C4-2B (cell line): ENCODE data around the gene FOCAD.

Source experiments
- H3K27ac ChIP-seq: fragments of 450-650 bp; 2 replicates; pipeline ENCODE4 v1.5.1; 2017
- ZFX ChIP-seq: fragments of 450-650 bp; IDR thresholded peaks from 2 replicates; pipeline ENCODE4 v1.6.1; 2017
- TF ChIP-seq, protein P1 (sequence below): fragments of 450-650 bp; conservative IDR thresholded peaks from 2 replicates; pipeline ENCODE4 v1.5.1; 2017; ENCODE audit warnings: mild to moderate bottlenecking

The FOCAD gene

GRCh38 chr9:20921362-20921761 is 237.3 kb downstream of the FOCAD start:
- TF ChIP-seq ZFX, result no peak
- TF ChIP-seq, protein P1, sequence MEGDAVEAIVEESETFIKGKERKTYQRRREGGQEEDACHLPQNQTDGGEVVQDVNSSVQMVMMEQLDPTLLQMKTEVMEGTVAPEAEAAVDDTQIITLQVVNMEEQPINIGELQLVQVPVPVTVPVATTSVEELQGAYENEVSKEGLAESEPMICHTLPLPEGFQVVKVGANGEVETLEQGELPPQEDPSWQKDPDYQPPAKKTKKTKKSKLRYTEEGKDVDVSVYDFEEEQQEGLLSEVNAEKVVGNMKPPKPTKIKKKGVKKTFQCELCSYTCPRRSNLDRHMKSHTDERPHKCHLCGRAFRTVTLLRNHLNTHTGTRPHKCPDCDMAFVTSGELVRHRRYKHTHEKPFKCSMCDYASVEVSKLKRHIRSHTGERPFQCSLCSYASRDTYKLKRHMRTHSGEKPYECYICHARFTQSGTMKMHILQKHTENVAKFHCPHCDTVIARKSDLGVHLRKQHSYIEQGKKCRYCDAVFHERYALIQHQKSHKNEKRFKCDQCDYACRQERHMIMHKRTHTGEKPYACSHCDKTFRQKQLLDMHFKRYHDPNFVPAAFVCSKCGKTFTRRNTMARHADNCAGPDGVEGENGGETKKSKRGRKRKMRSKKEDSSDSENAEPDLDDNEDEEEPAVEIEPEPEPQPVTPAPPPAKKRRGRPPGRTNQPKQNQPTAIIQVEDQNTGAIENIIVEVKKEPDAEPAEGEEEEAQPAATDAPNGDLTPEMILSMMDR, result no peak
- no peak overlapping the region for H3K27ac ChIP-seq

DNA sequence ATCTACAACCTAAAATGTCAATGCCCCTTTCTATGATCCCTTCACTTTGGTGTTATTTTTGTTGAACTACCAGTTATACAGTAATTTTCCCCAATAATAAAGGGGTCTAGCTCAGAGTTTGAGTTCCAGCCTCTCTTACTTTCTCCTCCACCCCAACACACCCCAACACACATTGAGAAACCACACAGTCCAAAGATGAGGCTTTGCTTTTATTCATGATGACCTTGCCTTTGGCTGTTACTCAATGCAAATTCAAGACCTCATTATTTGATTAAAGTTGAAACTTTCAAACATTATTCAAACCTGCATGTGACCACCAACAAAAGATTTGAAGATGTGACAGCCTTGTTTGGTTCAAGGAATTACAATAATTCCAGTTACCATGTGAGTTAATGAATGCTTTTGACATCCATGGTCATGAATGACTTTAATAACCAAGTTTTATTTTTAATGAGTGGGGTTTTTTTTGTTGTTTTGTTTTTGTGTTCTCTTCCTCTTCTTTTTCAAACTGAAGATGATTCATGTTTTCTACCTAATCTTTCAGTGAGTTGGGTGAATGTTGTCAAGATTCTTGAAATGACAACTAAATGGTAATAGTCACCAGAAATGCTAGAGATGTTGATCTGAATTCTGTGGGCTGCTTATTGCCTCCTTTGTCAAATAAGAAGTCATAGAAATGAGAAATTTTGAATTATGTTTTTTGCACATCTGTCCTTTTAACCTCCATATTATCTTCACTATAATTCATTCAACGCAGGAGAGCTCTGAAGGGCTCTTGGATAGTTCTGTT is 241.4 kb downstream of the FOCAD start:
- TF ChIP-seq, protein P1, result no peak
- TF ChIP-seq ZFX, result no peak

GRCh38 chr9:20929276-20929675 is 245.2 kb downstream of the FOCAD start:
- no peak overlapping the region for H3K27ac ChIP-seq
- TF ChIP-seq, protein P1, result no peak
- no peak for TF ChIP-seq ZFX

More for the DNA sequence above, 241.4 kb downstream of the FOCAD start:
- H3K27ac ChIP-seq, result no peak overlapping the region

- TF ChIP-seq, protein P1, result no peak
- TF ChIP-seq ZFX, result no peak
- no peak overlapping the region for H3K27ac ChIP-seq
Measured at GRCh38 chr9:20930836-20931235, 246.8 kb downstream of the FOCAD start.

DNA sequence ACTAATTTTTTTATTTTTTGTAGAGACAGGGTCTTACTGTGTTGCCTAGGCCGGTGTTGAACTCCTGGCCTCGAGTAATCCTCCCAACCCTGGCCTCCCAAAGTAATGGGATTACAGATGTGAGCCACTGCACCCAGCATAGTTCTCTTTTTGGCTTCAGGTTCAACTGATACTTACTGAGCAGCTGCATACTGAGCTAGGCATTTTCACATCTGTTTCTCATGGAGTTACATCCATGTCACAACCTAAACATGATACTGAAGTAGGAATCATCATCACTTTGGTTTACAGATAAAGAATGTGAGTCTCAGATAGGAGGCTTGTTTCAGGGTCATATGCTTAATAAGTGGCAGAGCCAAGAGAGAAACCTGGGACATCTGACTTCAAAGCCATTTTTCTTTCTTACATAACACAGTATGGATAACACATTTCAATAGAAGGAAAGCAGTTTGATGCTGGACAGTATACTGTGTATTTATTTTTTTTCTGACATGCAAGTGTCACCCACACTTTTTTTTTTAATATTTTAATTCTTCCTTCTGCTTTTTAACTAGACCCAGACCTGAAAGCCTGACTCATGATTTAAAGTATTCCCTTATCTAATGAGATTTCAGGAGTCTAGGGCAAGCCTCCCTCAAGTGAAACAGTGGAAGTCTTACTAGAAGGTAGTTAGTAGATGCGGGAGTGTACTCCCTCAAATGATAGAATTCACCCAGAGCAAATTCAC is 256.6 kb downstream of the FOCAD start:
- no peak overlapping the region for H3K27ac ChIP-seq

DNA sequence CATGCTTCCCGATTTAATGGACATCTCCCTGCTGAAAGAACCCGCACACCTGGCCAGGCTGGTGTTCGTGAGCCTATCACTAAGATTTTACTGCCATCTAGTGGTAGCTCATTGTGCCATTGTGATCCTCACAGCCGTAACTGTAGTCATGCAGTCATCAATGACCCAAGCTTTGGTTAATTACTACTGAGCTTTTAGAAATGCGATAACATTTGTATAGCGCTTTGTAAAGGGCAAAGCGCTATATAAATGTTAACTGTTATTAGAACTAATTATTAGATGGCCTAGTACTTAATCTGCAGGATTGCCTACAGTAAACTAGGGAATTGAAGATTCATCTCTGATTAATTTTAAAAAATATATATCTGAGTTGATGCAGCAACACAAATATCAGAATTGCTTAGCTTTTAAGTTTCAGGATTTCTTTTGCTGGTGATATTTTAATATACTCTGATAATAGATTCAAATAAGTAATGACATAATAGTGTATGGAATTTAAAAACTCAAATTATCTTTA is 257.2 kb downstream of the FOCAD start:
- no peak for TF ChIP-seq ZFX
- TF ChIP-seq, protein P1, result peak; percentile 89

More for the DNA sequence above, 256.6 kb downstream of the FOCAD start:
- TF ChIP-seq, protein P1, result no peak
- no peak for TF ChIP-seq ZFX

DNA sequence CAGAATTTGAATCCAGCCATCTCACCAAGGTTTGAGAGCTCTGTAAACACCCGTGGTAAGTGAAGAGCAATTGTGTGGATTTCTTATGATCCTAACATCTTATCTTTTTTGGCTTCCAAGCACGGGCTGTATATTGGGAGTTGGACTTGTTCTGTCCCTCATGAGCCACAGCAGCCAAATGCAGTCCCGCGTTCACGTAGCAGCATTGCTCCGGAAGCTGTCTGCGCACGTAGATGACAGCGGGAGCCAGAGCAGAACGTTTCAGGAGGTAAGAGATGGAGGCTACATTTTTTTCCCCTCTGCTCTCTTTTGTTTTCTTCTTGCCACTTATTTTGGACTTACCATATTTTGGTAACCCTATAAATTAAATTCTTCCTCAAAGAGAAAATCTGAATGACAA is 260.4 kb downstream of the FOCAD start:
- TF ChIP-seq, protein P1, result no peak
- no peak for TF ChIP-seq ZFX

More for the DNA sequence above, 257.2 kb downstream of the FOCAD start:
- H3K27ac ChIP-seq, result no peak overlapping the region

More for the DNA sequence above, 260.4 kb downstream of the FOCAD start:
- H3K27ac ChIP-seq, result no peak overlapping the region
